K562 (cell line): Measurements from ENCODE around the gene NDUFV2. TPM values are rescaled to one million over a fixed set of nuclear protein-coding genes. Genes with fewer than 3 reads are reported as not detected.
A peak's percentile ranks its signal among the peaks of the same experiment; 100 is the strongest.

Experiments used
- DACH1 ChIP-seq: fragments of 450-650 bp; IDR thresholded peaks from 2 replicates; pipeline ENCODE4 v1.6.1; 2018; ENCODE audit not compliant: partially characterized antibody
- KDM1A ChIP-seq, 2 experiments: fragments of 450-650 bp; IDR thresholded peaks; 2 replicates each; pipeline ENCODE4 v1.6.1; 2016; ENCODE audit warnings: mild to moderate bottlenecking in 2 of 2
- MED1 ChIP-seq: sonication (generic); formaldehyde crosslinking; IDR thresholded peaks from 2 replicates; pipeline ENCODE4 v1.8.1; 2023; ENCODE audit warnings: missing genetic modification reagents, borderline replicate concordance
- MEIS2 ChIP-seq: fragments of 450-650 bp; IDR thresholded peaks from 2 replicates; pipeline ENCODE4 v1.6.1; 2014; ENCODE audit warnings: mild to moderate bottlenecking; ENCODE audit not compliant: partially characterized antibody
- MGA ChIP-seq: fragments of 450-650 bp; IDR thresholded peaks from 2 replicates; pipeline ENCODE4 v1.6.1; 2016; ENCODE audit warnings: mild to moderate bottlenecking, moderate library complexity
- MYBL2 ChIP-seq, 2 experiments: fragments of 450-650 bp in 1 of 2; sonication (generic) in 1 of 2; formaldehyde crosslinking in 1 of 2; IDR thresholded peaks; 2 replicates each; pipeline versions ENCODE4 v1.6.1 to v1.8.1; 2017 to 2022; ENCODE audit warnings: borderline replicate concordance in 1 of 2, inconsistent platforms in 1 of 2, low read depth in 1 of 2, mild to moderate bottlenecking in 1 of 2, missing genetic modification reagents in 1 of 2, moderate library complexity in 1 of 2
- PKNOX1 ChIP-seq: fragments of 450-650 bp; IDR thresholded peaks from 2 replicates; pipeline ENCODE4 v1.6.1; 2016
- polyA plus RNA-seq, 8 experiments: library from polyadenylated mRNA; depleted of rRNA in 4 of 8; stranded (reverse) in 5 of 8; unstranded in 3 of 8; fragments of >200 nt; fragmentation: Nextera tagmentation in 2 of 8; fragmentation: Illumina TruSeq in 1 of 8; extraction: Ambion mirVana in 2 of 8; extraction: Trizol in 1 of 8; gene quantifications; 2 replicates each; pipeline versions ENCODE4 v1.2.1 to v1.2.3, GENCODE V29; 2011 to 2014; ENCODE audit warnings: inconsistent platforms in 1 of 8, missing spikeins in 1 of 8
- total RNA-seq, 7 experiments: library from RNA; depleted of rRNA in 6 of 7; stranded (reverse); fragments of >200 nt in 6 of 7; fragmentation: Illumina TruSeq in 2 of 7; extraction: Trizol in 2 of 7; gene quantifications; 2 replicates each; pipeline versions ENCODE4 v1.2.1 to v1.2.3, GENCODE V29; 2011 to 2021; ENCODE audit warnings: low replicate concordance in 1 of 7
- TF ChIP-seq, protein P1 (sequence below), 2 experiments: IDR thresholded peaks in 1 of 2; conservative IDR thresholded peaks in 1 of 2; 2 replicates each; pipeline ENCODE4 v1.6.1; 2016; ENCODE audit warnings: low read depth in 2 of 2, mild to moderate bottlenecking in 1 of 2, missing compliant biosample characterization in 1 of 2, missing genetic modification characterization in 1 of 2, moderate library complexity in 1 of 2

NDUFV2 gene
- total and polyA plus RNA-seq, 9 of the 15 experiments (the other 6 are each of a cell fraction or from before 2014, with no cell fraction given) = 213 to 550 (median 384) TPM

DNA sequence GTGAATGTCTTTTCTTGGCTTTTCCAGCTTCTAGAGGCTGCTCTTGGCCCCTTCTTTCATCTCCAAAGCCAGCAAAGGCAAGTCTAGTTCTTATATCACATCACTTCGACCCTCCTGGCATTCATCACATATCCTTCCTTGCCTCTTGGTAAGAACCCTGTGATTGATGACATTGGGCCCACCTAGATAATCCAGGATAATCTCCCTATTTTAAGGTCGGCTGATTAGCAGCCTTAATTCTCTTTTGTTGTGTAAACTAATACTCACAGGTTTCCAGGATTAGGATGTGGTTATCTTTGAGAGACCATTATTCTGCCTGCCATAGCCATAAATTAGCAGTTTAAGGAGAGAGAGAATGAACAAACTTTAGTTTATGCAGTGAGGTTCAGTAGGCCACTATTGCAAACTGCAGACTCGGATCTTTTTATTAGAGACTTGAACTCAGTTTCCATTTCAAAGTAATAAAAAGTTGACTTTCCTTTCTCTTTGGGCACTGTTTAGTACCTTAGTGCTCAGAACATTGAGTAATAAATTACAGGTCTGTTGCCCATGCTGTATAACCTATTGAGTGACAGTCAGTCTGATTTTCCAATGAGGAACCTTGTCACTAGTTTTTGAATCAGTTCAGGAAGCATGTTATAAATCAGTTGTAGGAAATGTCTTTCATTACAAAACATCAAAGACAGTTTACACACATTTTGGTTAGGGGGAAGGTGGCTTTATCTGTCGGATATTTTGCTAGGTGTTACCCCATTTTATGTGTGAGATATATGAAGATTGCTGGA, 4.5 kb downstream of the NDUFV2 start (continued):
- no peak for TF ChIP-seq MGA
- peak; percentile 49 for TF ChIP-seq DACH1
- TF ChIP-seq MED1 (CRISPR knock-in tag) = no peak
- peak; percentile 51 for TF ChIP-seq MEIS2
- TF ChIP-seq, protein P1, sequence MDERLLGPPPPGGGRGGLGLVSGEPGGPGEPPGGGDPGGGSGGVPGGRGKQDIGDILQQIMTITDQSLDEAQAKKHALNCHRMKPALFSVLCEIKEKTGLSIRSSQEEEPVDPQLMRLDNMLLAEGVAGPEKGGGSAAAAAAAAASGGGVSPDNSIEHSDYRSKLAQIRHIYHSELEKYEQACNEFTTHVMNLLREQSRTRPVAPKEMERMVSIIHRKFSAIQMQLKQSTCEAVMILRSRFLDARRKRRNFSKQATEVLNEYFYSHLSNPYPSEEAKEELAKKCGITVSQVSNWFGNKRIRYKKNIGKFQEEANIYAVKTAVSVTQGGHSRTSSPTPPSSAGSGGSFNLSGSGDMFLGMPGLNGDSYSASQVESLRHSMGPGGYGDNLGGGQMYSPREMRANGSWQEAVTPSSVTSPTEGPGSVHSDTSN (CRISPR knock-in tag; IDR thresholded peaks at IDR 0.05; ENCODE audit: low read depth) = no peak
- TF ChIP-seq, protein P1 (tag; conservative IDR thresholded peaks at IDR 0.05; ENCODE audit: low read depth) = peak; percentile 53
- peak; percentile 82 for TF ChIP-seq PKNOX1
- TF ChIP-seq MYBL2 (IDR thresholded peaks at IDR 0.05; ENCODE audit: low read depth) = no peak
- TF ChIP-seq MYBL2 (CRISPR knock-in tag; IDR thresholded peaks at IDR 0.05; ENCODE audit: borderline replicate concordance) = no peak
- peak in 1 of 2 experiments; percentile 28; a peak in 1 of 4 replicates for TF ChIP-seq KDM1A (IDR thresholded peaks at IDR 0.05)
